K562 (cell line): ENCODE measurements around the gene EVL. TPM values are rescaled to one million over a fixed set of nuclear protein-coding genes. Genes with fewer than 3 reads are reported as not detected.

Source experiments
- ATAC-seq: fragments of 200-7000 bp; cut with Tn5 transposase; 3 replicates; pipeline ENCODE4 v1.9.1; 2020; ENCODE audit warnings: moderate library complexity
- BruUV-seq: library from RNA; stranded (reverse); fragments of 400-500 nt; replicated peaks from 2 replicates; lab custom pipeline; 2021; lab: Mats Ljungman, UMichigan
- CTCF ChIA-PET: fragments of 300-600 bp; formaldehyde crosslinking; extraction: SDS; loops from one replicate; lab custom pipeline; 2021; ENCODE audit warnings: low intra/inter-chr PET ratio; lab: Yijun Ruan, JAX
- POLR2A ChIA-PET: fragments of 300-600, 350-650 bp; sonication (Branson Sonifier 250); formaldehyde crosslinking; extraction: SDS; loops from one replicate; lab custom pipeline; 2021; ENCODE audit warnings: antibody characterized with exemption, inconsistent platforms; lab: Yijun Ruan, JAX
- DNase-seq, 4 experiments: peaks; one replicate each; pipeline versions ENCODE4 v3.0.0 to v3.0.0-alpha.2; 2011 to 2018; ENCODE audit warnings: low spot score in 3 of 4, mixed read lengths in 3 of 4; ENCODE audit errors: extremely low read depth in 1 of 4
- FAIRE-seq: peaks from 2 replicates; lab custom pipeline; 2011; peaks lifted over from hg19 to GRCh38; lab: Jason Lieb, UNC
- H2AFZ ChIP-seq: 2 replicates; pipeline ENCODE4 v1.6.0; 2011; ENCODE audit warnings: low read depth, low read length, control low read depth, inconsistent platforms
- H3K27ac ChIP-seq: fragments of 200-600 bp; 3 replicates; pipeline ENCODE4 v1.8.0; 2011; ENCODE audit warnings: low read depth, mild to moderate bottlenecking, control low read depth, inconsistent platforms, low read length, moderate library complexity, mixed read lengths; ENCODE audit errors: extremely low read depth
- H3K27me3 ChIP-seq, 2 experiments: fragments of 300-600 bp in 1 of 2; 2 replicates in 1 of 2; 3 replicates in 1 of 2; pipeline versions ENCODE4 v1.6.0 to v1.8.0; 2011; ENCODE audit warnings: inconsistent platforms in 2 of 2, low read length in 2 of 2, mild to moderate bottlenecking in 1 of 2, mixed read lengths in 1 of 2, moderate library complexity in 1 of 2; ENCODE audit not compliant: control insufficient read depth in 2 of 2, insufficient read depth in 2 of 2
- H3K36me3 ChIP-seq: fragments of 300-600 bp; 3 replicates; pipeline ENCODE4 v1.8.0; 2011; ENCODE audit warnings: mild to moderate bottlenecking, low read length, inconsistent platforms; ENCODE audit not compliant: control insufficient read depth, insufficient read depth
- H3K4me1 ChIP-seq, 2 experiments: fragments of 200-600 bp in 1 of 2; replicated peaks in 1 of 2; 2 replicates in 1 of 2; 3 replicates in 1 of 2; pipeline versions ENCODE4 v1.5.1 to v1.8.0; 2011; ENCODE audit warnings: inconsistent platforms in 2 of 2, low read length in 2 of 2, mild to moderate bottlenecking in 1 of 2, mixed read lengths in 1 of 2, moderate library complexity in 1 of 2; ENCODE audit not compliant: control insufficient read depth in 2 of 2, insufficient read depth in 2 of 2
- H3K4me2 ChIP-seq: 2 replicates; pipeline ENCODE4 v1.6.1; 2011; ENCODE audit warnings: low read length, control low read depth, inconsistent platforms, mixed read lengths; ENCODE audit not compliant: insufficient read depth
- H3K4me3 ChIP-seq: fragments of 200-600 bp; sonication (generic), shearing (Covaris generic); 2 replicates; pipeline ENCODE4 v1.5.1; 2016; ENCODE audit warnings: control low read depth, inconsistent platforms
- H3K79me2 ChIP-seq: fragments of 200-600 bp; 3 replicates; pipeline ENCODE4 v1.8.0; 2011; ENCODE audit warnings: low read length, inconsistent platforms; ENCODE audit not compliant: control insufficient read depth, insufficient read depth
- H3K9ac ChIP-seq, 2 experiments: 2 replicates each; pipeline versions ENCODE4 v1.6.0 to v1.6.1; 2011; ENCODE audit warnings: low read depth in 2 of 2, low read length in 2 of 2, control low read depth in 1 of 2, inconsistent platforms in 1 of 2, mild to moderate bottlenecking in 1 of 2, mixed read lengths in 1 of 2; ENCODE audit not compliant: insufficient read depth in 1 of 2
- H3K9me1 ChIP-seq: one replicate; pipeline ENCODE4 v1.6.0; 2011; ENCODE audit warnings: inconsistent platforms, mild to moderate bottlenecking, low read length, moderate library complexity; ENCODE audit not compliant: control insufficient read depth, insufficient read depth
- H3K9me3 ChIP-seq: replicated peaks from 2 replicates; pipeline ENCODE4 v1.5.1; 2011; ENCODE audit warnings: low read depth, low read length, inconsistent platforms; ENCODE audit not compliant: control insufficient read depth, insufficient read depth
- H4K20me1 ChIP-seq: replicated peaks from 2 replicates; pipeline ENCODE4 v1.6.1; 2011; ENCODE audit warnings: low read length, inconsistent platforms, mixed read lengths; ENCODE audit not compliant: control insufficient read depth, insufficient read depth
- ETS1 ChIP-seq: conservative IDR thresholded peaks from 2 replicates; pipeline ENCODE4 v1.6.1; 2011; ENCODE audit warnings: low read depth, mild to moderate bottlenecking, low read length; ENCODE audit not compliant: control insufficient read depth
- ZNF197 ChIP-seq: fragments of 200-800 bp; sonication (Bioruptor generic); IDR thresholded peaks from 2 replicates; pipeline ENCODE4 v1.6.1; 2016; ENCODE audit warnings: low read depth, missing genetic modification characterization, missing compliant biosample characterization
- ZNF324 ChIP-seq: fragments of 250-450 bp; sonication (Bioruptor Pico); IDR thresholded peaks from 2 replicates; pipeline ENCODE4 v1.4.0; 2020; ENCODE audit warnings: mild to moderate bottlenecking
- ZNF395 ChIP-seq: fragments of 200-800 bp; sonication (Bioruptor generic); IDR thresholded peaks from 2 replicates; pipeline ENCODE4 v1.6.1; 2017; ENCODE audit warnings: missing genetic modification characterization, missing compliant biosample characterization
- ZNF644 ChIP-seq: fragments of 200-800 bp; sonication (Bioruptor generic); IDR thresholded peaks from 2 replicates; pipeline ENCODE4 v1.6.1; 2016; ENCODE audit warnings: low read depth, missing genetic modification characterization, missing compliant biosample characterization
- WGBS: fragments of 100-300 bp; shearing (Covaris generic); methylation state at CpG from one replicate; pipeline ENCODE4 v1.1.6; 2016; ENCODE audit warnings: low coverage, mixed read lengths; ENCODE audit not compliant: insufficient coverage; ENCODE audit errors: missing lambda C conversion rate; 5-methylcytosine and 5-hydroxymethylcytosine counted together
- in situ Hi-C: fragments of 300-500 bp; cut with MboI; formaldehyde crosslinking; loops from 4 replicates; pipeline ENCODE4 v1.15.0; 2018; ENCODE audit warnings: inconsistent platforms, mixed read lengths
- intact Hi-C: fragments of 100-400 bp; cut with micrococcal nuclease; formaldehyde crosslinking; loops from 2 replicates; pipeline ENCODE4 v1.14.2; 2022
- polyA plus RNA-seq, 8 experiments: library from polyadenylated mRNA; depleted of rRNA in 4 of 8; stranded (reverse) in 5 of 8; unstranded in 3 of 8; fragments of >200 nt; fragmentation: Nextera tagmentation in 2 of 8; fragmentation: Illumina TruSeq in 1 of 8; extraction: Ambion mirVana in 2 of 8; extraction: Trizol in 1 of 8; gene quantifications; 2 replicates each; pipeline versions ENCODE4 v1.2.1 to v1.2.3, GENCODE V29; 2011 to 2014; ENCODE audit warnings: inconsistent platforms in 1 of 8, missing spikeins in 1 of 8
- total RNA-seq, 7 experiments: library from RNA; depleted of rRNA in 6 of 7; stranded (reverse); fragments of >200 nt in 6 of 7; fragmentation: Illumina TruSeq in 2 of 7; extraction: Trizol in 2 of 7; gene quantifications; 2 replicates each; pipeline versions ENCODE4 v1.2.1 to v1.2.3, GENCODE V29; 2011 to 2021; ENCODE audit warnings: low replicate concordance in 1 of 7

Gene EVL
- total and polyA plus RNA-seq, 9 of the 15 experiments (the other 6 are each of a cell fraction or from before 2014, with no cell fraction given) = 2.9 to 43.4 (median 23.9) TPM

GRCh38 chr14:100142073-100143040 is 77.1 kb downstream of the EVL start:
- Histone ChIP-seq H4K20me1 (no peaks in the 10 kb centered on the region), H3K4me3 (peak overlapping the region; percentile 28; the same call in 1 of the 2 replicates), H3K27me3 (no peaks in the 10 kb centered on the region), H3K9me1 (no peaks in the 10 kb centered on the region), H2AFZ (peak overlapping the region; percentile 78), H3K9me3 (no peaks in the 10 kb centered on the region), H3K79me2 (peaks cover 15% of the 10 kb centered on the region), H3K27ac (peak overlapping the region; percentile 98), H3K36me3 (peaks cover 18% of the 10 kb centered on the region; the same call in 1 of the 3 replicates), H3K9ac (peak overlapping the region; percentile 80 to 93), H3K4me1 (peaks cover 36 to 89% of the 10 kb centered on the region in 2 experiments), H3K4me2 (peak overlapping the region; percentile 80)
- DNase-seq (peak; percentile 83 to 96 (median 88)), ATAC-seq (peak; percentile 84), FAIRE-seq (peak; percentile 99)
- 0% methylated on average over 8 of the region's 14 CpGs for WGBS
- ChIA-PET CTCF (interaction anchor here (0.6 to 2.2 kb wide), 2 partner anchors 50 to 305 kb away, joined by 3 to 16 read pairs; no protein-coding TSS in a partner anchor), POLR2A (interaction anchor here (0.6 to 1.7 kb wide), 14 partner anchors 9 to 875 kb away, joined by 3 to 8 read pairs (median 5); no protein-coding TSS in a partner anchor)
- intact Hi-C loops = loop anchor here (1.0 to 5.0 kb wide), 2 partner anchors 51 to 65 kb away; no protein-coding TSS in a partner anchor
- no TSS peak for BruUV-seq
- in situ Hi-C loops = no loop called here
- TF ChIP-seq ZNF395 (CRISPR knock-in tag) = peak; percentile 70; the same call in 1 of the 2 replicates
- TF ChIP-seq ZNF197 = no peak
- TF ChIP-seq ZNF644 (tag) = peak; percentile 56; the same call in 1 of the 2 replicates
- no peak for TF ChIP-seq ZNF324 (CRISPR knock-in tag)
- 0 out of 2 replicates have a peak, but pooled peaks have one; percentile 43 for TF ChIP-seq ETS1
